AG04449 (cell line): ENCODE measurements around the gene HCAR3.
"Not testable (repeated sequence)": the region's sequence is repeated elsewhere in the genome, so short reads cannot be mapped to it uniquely, and the experiment has no call there.

Experiments
- CTCF ChIA-PET: fragments of 350-600 bp; formaldehyde crosslinking; extraction: SDS; loops from one replicate; lab custom pipeline; 2021; ENCODE audit warnings: antibody characterized with exemption; lab: Yijun Ruan, JAX
- POLR2A ChIA-PET: fragments of 400-600, 350-600 bp; formaldehyde crosslinking; extraction: SDS; loops from one replicate; lab custom pipeline; 2020; ENCODE audit warnings: antibody characterized with exemption, inconsistent platforms; lab: Yijun Ruan, JAX
- DNase-seq: peaks from one replicate; pipeline ENCODE4 v3.0.0-alpha.2; 2010; ENCODE audit warnings: low read depth, low spot score
- H3K4me3 ChIP-seq: 2 replicates; pipeline ENCODE4 v1.5.1; 2011; ENCODE audit warnings: low read depth, mild to moderate bottlenecking, control low read depth, low read length
- CTCF ChIP-seq: IDR thresholded peaks from one replicate; pipeline ENCODE4 v1.5.1; 2011; ENCODE audit warnings: mild to moderate bottlenecking, moderate library complexity, low read length, control low read depth, inconsistent platforms; ENCODE audit not compliant: insufficient read depth; ENCODE audit errors: missing control alignments

The HCAR3 gene

GRCh38 chr12:122696922-122697321, 19.7 kb downstream of the HCAR3 start:
- H3K4me3 ChIP-seq, CTCF ChIA-PET, POLR2A ChIA-PET, DNase-seq: not testable (repeated sequence)

- ChIA-PET POLR2A (no interaction called here), CTCF (no interaction called here)
- no peak for TF ChIP-seq CTCF
Observed at GRCh38 chr12:122691566-122691965, 25.0 kb downstream of the HCAR3 start.

GRCh38 chr12:122688291-122688690, 28.3 kb downstream of the HCAR3 start:
- ChIA-PET CTCF (no interaction called here), POLR2A (no interaction called here)
- H3K4me3 ChIP-seq: no peak overlapping the region
- no peak for TF ChIP-seq CTCF
- no peak for DNase-seq

More at GRCh38 chr12:122691566-122691965, 25.0 kb downstream of the HCAR3 start:
- no peak overlapping the region for H3K4me3 ChIP-seq
- DNase-seq: no peak

GRCh38 chr12:122687086-122687485, 29.5 kb downstream of the HCAR3 start:
- DNase-seq: no peak
- CTCF ChIA-PET: no interaction called here

GRCh38 chr12:122686538-122686937, 30.1 kb downstream of the HCAR3 start:
- CTCF ChIA-PET: no interaction called here
- TF ChIP-seq CTCF: no peak
- POLR2A ChIA-PET: no interaction called here
- no peak for DNase-seq
- no peak overlapping the region for H3K4me3 ChIP-seq

More at GRCh38 chr12:122687086-122687485, 29.5 kb downstream of the HCAR3 start:
- POLR2A ChIA-PET: no interaction called here
- TF ChIP-seq CTCF: no peak
- no peak overlapping the region for H3K4me3 ChIP-seq

- CTCF ChIA-PET: no interaction called here
- POLR2A ChIA-PET: no interaction called here
- H3K4me3 ChIP-seq: no peak overlapping the region
- no peak for DNase-seq
- TF ChIP-seq CTCF: no peak
Observed at GRCh38 chr12:122684297-122684813, 32.3 kb downstream of the HCAR3 start.

- no peak for DNase-seq
- no peak for TF ChIP-seq CTCF
- H3K4me3 ChIP-seq: no peak overlapping the region
- ChIA-PET CTCF (interaction anchor here (1.4 to 2.0 kb wide), 2 partner anchors 10 to 43 kb away, joined by 4 to 6 read pairs; no protein-coding TSS in a partner anchor), POLR2A (no interaction called here)
Observed at GRCh38 chr12:122681814-122682213, 34.8 kb downstream of the HCAR3 start.

GRCh38 chr12:122680989-122681388, 35.6 kb downstream of the HCAR3 start:
- CTCF ChIA-PET: interaction anchor here (0.8 to 1.9 kb wide), 2 partner anchors 43 to 72 kb away, joined by 3 to 4 read pairs; partner anchors contain the start of gene DENR

GRCh38 chr12:122676781-122677180, 39.8 kb downstream of the HCAR3 start:
- H3K4me3 ChIP-seq, DNase-seq, POLR2A ChIA-PET, CTCF ChIA-PET: not testable (repeated sequence)

More at GRCh38 chr12:122680989-122681388, 35.6 kb downstream of the HCAR3 start:
- DNase-seq, H3K4me3 ChIP-seq, POLR2A ChIA-PET: not testable (repeated sequence)

GRCh38 chr12:122676015-122676414, 40.6 kb downstream of the HCAR3 start:
- CTCF ChIA-PET, POLR2A ChIA-PET, H3K4me3 ChIP-seq, DNase-seq: not testable (repeated sequence)
